Gastroesophageal sphincter (tissue), 3 donors: Measurements from ENCODE around the gene PRKAR1B.

Experiments
- CTCF ChIP-seq, 4 experiments: fragments of 200-600 bp in 2 of 4; fragments of 450-650 bp in 2 of 4; sonication (generic) in 1 of 4; IDR thresholded peaks; one replicate each; pipeline ENCODE4 v1.5.1; 2017 to 2019; ENCODE audit warnings: antibody characterized with exemption in 4 of 4, mild to moderate bottlenecking in 2 of 4, moderate library complexity in 2 of 4
- POLR2AphosphoS5 ChIP-seq: sonication (generic); formaldehyde crosslinking; IDR thresholded peaks from one replicate; pipeline ENCODE4 v1.6.1; 2017; ENCODE audit warnings: antibody characterized with exemption

- no peak for TF ChIP-seq CTCF (IDR thresholded peaks at IDR 0.05)
- TF ChIP-seq POLR2AphosphoS5, result no peak
Observed at GRCh38 chr7:557558-557881, 169.6 kb downstream of the PRKAR1B start.
